Testis (tissue), 3 donors: ENCODE results near the gene FOXR1. TPM values are rescaled to one million over a fixed set of nuclear protein-coding genes. Genes with fewer than 3 reads are reported as not detected.
A peak's percentile ranks its signal among the peaks of the same experiment; 100 is the strongest.

Source experiments
- DNase-seq: peaks from one replicate; pipeline ENCODE4 v3.0.0-alpha.2; 2019
- H3K27ac ChIP-seq, 2 donors: fragments of 200-600 bp; sonication (generic); one replicate each; pipeline ENCODE4 v1.5.1; 2019
- H3K27me3 ChIP-seq: fragments of 200-600 bp; sonication (generic); one replicate; pipeline ENCODE4 v1.5.1; 2019
- H3K36me3 ChIP-seq: fragments of 200-600 bp; sonication (generic); one replicate; pipeline ENCODE4 v1.5.1; 2017; ENCODE audit warnings: low read depth; ENCODE audit errors: missing control alignments
- H3K4me1 ChIP-seq: fragments of 200-600 bp; sonication (generic); one replicate; pipeline ENCODE4 v1.5.1; 2019
- H3K4me3 ChIP-seq, 2 donors: fragments of 200-600 bp; sonication (generic); one replicate each; pipeline ENCODE4 v1.5.1; 2017 to 2019
- H3K9me3 ChIP-seq: fragments of 200-600 bp; sonication (generic); one replicate; pipeline ENCODE4 v1.5.1; 2017
- POLR2A ChIP-seq: fragments of 450-650 bp; IDR thresholded peaks from one replicate; pipeline ENCODE4 v1.6.1; 2017; ENCODE audit warnings: antibody characterized with exemption, mild to moderate bottlenecking, moderate library complexity
- WGBS, 2 donors: methylation state at CpG; one replicate each; pipeline ENCODE4 v1.1.5; 2018; 5-methylcytosine and 5-hydroxymethylcytosine counted together
- intact Hi-C: fragments of 100-400 bp; cut with DNase I; formaldehyde crosslinking; loops from one replicate; pipeline ENCODE4 v1.15.1; 2023; ENCODE audit warnings: low total_unique reads
- polyA plus RNA-seq: library from polyadenylated mRNA; stranded (reverse); fragments of 350-450 nt; fragmentation: Illumina TruSeq; extraction: RNeasy Lipid Tissue Mini Kit (QIAGEN cat#74804); gene quantifications from one replicate; pipeline ENCODE4 v1.2.3, GENCODE V29; 2014; ENCODE audit warnings: low read depth, low replicate concordance; ENCODE audit not compliant: insufficient read depth
- total RNA-seq, 2 donors: library from RNA; depleted of rRNA; stranded (reverse); fragments of >200 nt; gene quantifications; one replicate each; pipeline ENCODE4 v1.2.3, GENCODE V29; 2016
- TF ChIP-seq, protein P1 (sequence below), 3 experiments: fragments of 450-650 bp in 2 of 3; fragments of 200-600 bp in 1 of 3; sonication (generic) in 1 of 3; IDR thresholded peaks; one replicate each; pipeline ENCODE4 v1.5.1; 2016 to 2019; ENCODE audit warnings: antibody characterized with exemption in 3 of 3, mild to moderate bottlenecking in 2 of 3, moderate library complexity in 1 of 3

FOXR1 gene
- total and polyA plus RNA-seq, 3 donors from 2014 or later: 5.0 to 8.9 (median 7.3) TPM

GRCh38 chr11:118924591-118925585, 46.7 kb upstream of the FOXR1 start:
- H3K27ac ChIP-seq: peak overlapping the region; percentile 88 to 94
- intact Hi-C loops: no loop called here
- TF ChIP-seq POLR2A: no peak
- TF ChIP-seq, protein P1, sequence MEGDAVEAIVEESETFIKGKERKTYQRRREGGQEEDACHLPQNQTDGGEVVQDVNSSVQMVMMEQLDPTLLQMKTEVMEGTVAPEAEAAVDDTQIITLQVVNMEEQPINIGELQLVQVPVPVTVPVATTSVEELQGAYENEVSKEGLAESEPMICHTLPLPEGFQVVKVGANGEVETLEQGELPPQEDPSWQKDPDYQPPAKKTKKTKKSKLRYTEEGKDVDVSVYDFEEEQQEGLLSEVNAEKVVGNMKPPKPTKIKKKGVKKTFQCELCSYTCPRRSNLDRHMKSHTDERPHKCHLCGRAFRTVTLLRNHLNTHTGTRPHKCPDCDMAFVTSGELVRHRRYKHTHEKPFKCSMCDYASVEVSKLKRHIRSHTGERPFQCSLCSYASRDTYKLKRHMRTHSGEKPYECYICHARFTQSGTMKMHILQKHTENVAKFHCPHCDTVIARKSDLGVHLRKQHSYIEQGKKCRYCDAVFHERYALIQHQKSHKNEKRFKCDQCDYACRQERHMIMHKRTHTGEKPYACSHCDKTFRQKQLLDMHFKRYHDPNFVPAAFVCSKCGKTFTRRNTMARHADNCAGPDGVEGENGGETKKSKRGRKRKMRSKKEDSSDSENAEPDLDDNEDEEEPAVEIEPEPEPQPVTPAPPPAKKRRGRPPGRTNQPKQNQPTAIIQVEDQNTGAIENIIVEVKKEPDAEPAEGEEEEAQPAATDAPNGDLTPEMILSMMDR (IDR thresholded peaks at IDR 0.05): no peak
- no peaks in the 10 kb centered on the region for H3K27me3 ChIP-seq
- H3K36me3 ChIP-seq: no peaks in the 10 kb centered on the region
- H3K4me3 ChIP-seq: peak overlapping the region; percentile 75 to 91
- no peaks in the 10 kb centered on the region for H3K9me3 ChIP-seq
- H3K4me1 ChIP-seq: peaks cover 44% of the 10 kb centered on the region
- WGBS, 2 donors: 0 to 1% methylated on average over 12 to 44 of the region's 45 CpGs
- DNase-seq: peak; percentile 76

- Histone ChIP-seq H3K9me3 (no peaks in the 10 kb centered on the region), H3K36me3 (no peaks in the 10 kb centered on the region), H3K27me3 (no peaks in the 10 kb centered on the region), H3K4me3 (peak overlapping the region in 1 of 2 donors; percentile 81), H3K27ac (peak overlapping the region in 1 of 2 donors; percentile 99), H3K4me1 (peaks cover 22% of the 10 kb centered on the region)
- TF ChIP-seq, protein P1 (IDR thresholded peaks at IDR 0.05): no peak
- TF ChIP-seq POLR2A: no peak
- WGBS, 2 donors: 3 to 5% methylated on average over 7 of the region's 7 CpGs
- no peak for DNase-seq
- intact Hi-C loops: no loop called here
Observed at GRCh38 chr11:118927554-118928100, 43.9 kb upstream of the FOXR1 start.

DNA sequence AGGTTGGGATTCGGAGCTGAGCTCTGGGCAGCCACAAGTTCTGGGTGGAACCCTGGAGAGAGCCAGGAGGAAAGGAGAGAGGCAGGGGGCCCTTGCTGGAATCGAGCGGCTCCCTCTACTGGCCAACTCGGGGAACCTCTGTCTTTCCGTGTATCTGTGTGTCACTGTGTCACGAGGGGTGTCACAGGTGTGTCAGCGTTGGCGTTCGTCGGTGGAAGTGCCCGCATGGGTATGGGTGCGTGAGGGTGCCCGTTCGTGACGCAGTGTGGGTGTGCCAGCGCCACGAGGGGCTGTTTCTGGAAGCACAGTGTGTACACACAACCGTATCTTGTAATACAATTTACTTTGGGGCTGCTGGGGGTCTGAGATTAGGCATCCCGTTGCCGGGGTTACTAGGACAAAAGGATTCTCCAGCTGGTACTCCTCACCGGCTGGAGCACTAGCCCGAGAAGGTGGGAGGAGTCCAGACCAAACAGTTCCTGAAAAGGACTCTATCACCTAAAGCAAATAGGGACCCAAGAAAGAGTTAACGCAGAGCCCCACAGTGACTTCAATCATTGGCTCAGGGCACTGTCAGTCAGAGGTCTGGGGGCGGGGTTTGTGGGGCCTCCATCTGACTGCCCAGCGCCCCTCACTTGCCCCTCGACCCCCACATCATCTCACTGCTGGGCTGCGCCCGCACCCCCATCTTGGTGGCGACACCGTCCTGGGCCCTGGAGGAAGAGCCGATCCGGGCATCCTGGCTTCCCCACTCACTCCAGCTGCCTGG, 43.3 kb upstream of the FOXR1 start:
- 1 to 2% methylated on average over 20 to 24 of the region's 32 CpGs for WGBS, 2 donors
- Histone ChIP-seq H3K27me3 (no peaks in the 10 kb centered on the region), H3K36me3 (no peaks in the 10 kb centered on the region), H3K4me1 (peaks cover 20% of the 10 kb centered on the region), H3K27ac (peak overlapping the region; percentile 94 to 99), H3K4me3 (peak overlapping the region; percentile 80 to 81), H3K9me3 (no peaks in the 10 kb centered on the region)
- intact Hi-C loops: no loop called here
- TF ChIP-seq, protein P1 (IDR thresholded peaks at IDR 0.05): peak; percentile 87 to 98 (median 97)
- no peak for TF ChIP-seq POLR2A
- peak; percentile 96 for DNase-seq

- intact Hi-C loops: no loop called here
- Histone ChIP-seq H3K27me3 (no peaks in the 10 kb centered on the region), H3K4me3 (peak overlapping the region; percentile 80 to 81), H3K9me3 (no peaks in the 10 kb centered on the region), H3K36me3 (no peaks in the 10 kb centered on the region), H3K27ac (peak overlapping the region; percentile 94 to 99), H3K4me1 (peaks cover 17% of the 10 kb centered on the region)
- DNase-seq: peak; percentile 53
- WGBS, 2 donors: 0 to 3% methylated on average over 11 to 26 of the region's 26 CpGs
- TF ChIP-seq POLR2A: no peak
- TF ChIP-seq, protein P1 (IDR thresholded peaks at IDR 0.05): no peak
Observed at GRCh38 chr11:118928870-118929500, 42.6 kb upstream of the FOXR1 start.
